ENCODE results near the gene FSD1. TPM values are rescaled to one million over a fixed set of nuclear protein-coding genes. Genes with fewer than 3 reads are reported as not detected.
A peak's percentile ranks its signal among the peaks of the same experiment; 100 is the strongest.

FSD1 gene
- total and polyA plus RNA-seq, 9 of the 15 experiments (the other 6 are each of a cell fraction or from before 2014, with no cell fraction given) = 0.11 to 1.9 (median 0.94) TPM; not detected in 1

DNA sequence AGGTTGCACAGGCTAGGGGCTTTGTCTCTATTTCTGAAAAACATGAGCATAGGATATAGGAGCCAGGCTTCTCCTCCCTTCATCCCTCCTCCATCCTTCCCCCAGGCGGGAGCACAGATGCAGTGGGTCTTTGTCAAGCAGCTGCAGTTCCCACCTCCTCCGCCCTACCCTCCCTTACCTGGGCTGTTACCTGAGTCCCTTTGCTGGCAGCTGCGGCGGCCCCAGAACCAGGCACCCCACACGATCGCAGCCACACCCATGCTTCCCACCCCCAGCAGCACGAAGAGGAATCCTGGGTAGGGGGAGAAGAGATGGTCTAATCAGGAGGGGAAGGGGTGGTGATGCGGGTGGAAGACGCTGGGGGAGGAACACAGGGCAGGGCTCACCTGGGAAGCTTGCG, 10.0 kb upstream of the FSD1 start:
- ChIA-PET CTCF (ENCODE audit: low intra/inter-chr PET ratio) (no interaction called here), POLR2A (no interaction called here)
- Histone ChIP-seq H3K9me1 (ENCODE audit: control insufficient read depth, insufficient read depth, low read length) (no peaks in the 10 kb centered on the region), H3K4me3 (no peak overlapping the region), H3K9ac (ENCODE audit: insufficient read depth in 1 of 2, low read depth in 2 of 2, low read length in 2 of 2) (0 out of 4 replicates have a peak overlapping the region, but pooled peaks of 1 of the 2 experiments have one; percentile 26), H3K9me3 (replicated peaks; ENCODE audit: control insufficient read depth, insufficient read depth, low read depth, low read length) (no peaks in the 10 kb centered on the region), H3K4me1 (replicated peaks in 1 of 2; ENCODE audit: control insufficient read depth in 2 of 2, insufficient read depth in 2 of 2, low read length in 2 of 2) (peaks cover 0 to 26% of the 10 kb centered on the region in 2 experiments; a peak in 2 of 5 replicates), H2AFZ (ENCODE audit: low read depth, low read length) (no peak overlapping the region), H3K27ac (ENCODE audit: extremely low read depth, low read depth, low read length) (no peak overlapping the region), H3K36me3 (ENCODE audit: control insufficient read depth, insufficient read depth, low read length) (no peaks in the 10 kb centered on the region), H4K20me1 (replicated peaks; ENCODE audit: control insufficient read depth, insufficient read depth, low read length) (no peaks in the 10 kb centered on the region), H3K27me3 (ENCODE audit: control insufficient read depth in 2 of 2, insufficient read depth in 2 of 2, low read length in 2 of 2) (peaks cover 3 to 8% of the 10 kb centered on the region in 2 experiments; a peak in 2 of 5 replicates), H3K79me2 (ENCODE audit: control insufficient read depth, insufficient read depth, low read length) (no peaks in the 10 kb centered on the region), H3K4me2 (ENCODE audit: insufficient read depth, low read length) (no peak overlapping the region)
- 6% methylated on average over 10 of the region's 10 CpGs for WGBS (ENCODE audit: insufficient coverage, low coverage, missing lambda C conversion rate)
- no peak for DNase-seq (ENCODE audit: extremely low read depth in 1 of 4, low spot score in 3 of 4)
- BruUV-seq (replicated peaks) = no TSS peak
- TF ChIP-seq SRF (CRISPR knock-in tag; IDR thresholded peaks at IDR 0.05) (no peak), YY1 (IDR thresholded peaks at IDR 0.05; ENCODE audit: borderline replicate concordance in 1 of 3, control insufficient read depth in 1 of 3, extremely low read depth in 1 of 3, insufficient read depth in 3 of 3, insufficient read length in 1 of 3, insufficient replicate concordance in 2 of 3, low read depth in 1 of 3, low read length in 2 of 3) (no peak), MAFK (IDR thresholded peaks at IDR 0.05; ENCODE audit: low read length) (no peak), NFE2L1 (tag; IDR thresholded peaks at IDR 0.05; ENCODE audit: borderline replicate concordance, low read depth) (no peak), CEBPG (CRISPR knock-in tag; IDR thresholded peaks at IDR 0.05) (no peak), CEBPG (tag; conservative IDR thresholded peaks at IDR 0.05 in 1 of 2, IDR thresholded peaks at IDR 0.05 in 1 of 2) (no peak), TOE1 (IDR thresholded peaks at IDR 0.05; ENCODE audit: borderline replicate concordance) (no peak), TOE1 (CRISPR knock-in tag; IDR thresholded peaks at IDR 0.05; ENCODE audit: borderline replicate concordance, low read depth) (no peak), RNF2 (IDR thresholded peaks at IDR 0.05) (no peak), DACH1 (IDR thresholded peaks at IDR 0.05; ENCODE audit: partially characterized antibody) (no peak), ZNF124 (CRISPR knock-in tag; IDR thresholded peaks at IDR 0.05) (no peak), CHD1 (IDR thresholded peaks at IDR 0.05; ENCODE audit: low read length) (no peak)
- TF ChIP-seq, protein P1, sequence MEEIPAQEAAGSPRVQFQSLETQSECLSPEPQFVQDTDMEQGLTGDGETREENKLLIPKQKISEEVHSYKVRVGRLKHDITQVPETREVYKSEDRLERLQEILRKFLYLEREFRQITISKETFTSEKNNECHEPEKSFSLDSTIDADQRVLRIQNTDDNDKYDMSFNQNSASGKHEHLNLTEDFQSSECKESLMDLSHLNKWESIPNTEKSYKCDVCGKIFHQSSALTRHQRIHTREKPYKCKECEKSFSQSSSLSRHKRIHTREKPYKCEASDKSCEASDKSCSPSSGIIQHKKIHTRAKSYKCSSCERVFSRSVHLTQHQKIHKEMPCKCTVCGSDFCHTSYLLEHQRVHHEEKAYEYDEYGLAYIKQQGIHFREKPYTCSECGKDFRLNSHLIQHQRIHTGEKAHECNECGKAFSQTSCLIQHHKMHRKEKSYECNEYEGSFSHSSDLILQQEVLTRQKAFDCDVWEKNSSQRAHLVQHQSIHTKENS (CRISPR knock-in tag; IDR thresholded peaks at IDR 0.05) = no peak
- TF ChIP-seq, protein P2, sequence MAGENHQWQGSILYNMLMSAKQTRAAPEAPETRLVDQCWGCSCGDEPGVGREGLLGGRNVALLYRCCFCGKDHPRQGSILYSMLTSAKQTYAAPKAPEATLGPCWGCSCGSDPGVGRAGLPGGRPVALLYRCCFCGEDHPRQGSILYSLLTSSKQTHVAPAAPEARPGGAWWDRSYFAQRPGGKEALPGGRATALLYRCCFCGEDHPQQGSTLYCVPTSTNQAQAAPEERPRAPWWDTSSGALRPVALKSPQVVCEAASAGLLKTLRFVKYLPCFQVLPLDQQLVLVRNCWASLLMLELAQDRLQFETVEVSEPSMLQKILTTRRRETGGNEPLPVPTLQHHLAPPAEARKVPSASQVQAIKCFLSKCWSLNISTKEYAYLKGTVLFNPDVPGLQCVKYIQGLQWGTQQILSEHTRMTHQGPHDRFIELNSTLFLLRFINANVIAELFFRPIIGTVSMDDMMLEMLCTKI (IDR thresholded peaks at IDR 0.05; ENCODE audit: partially characterized antibody) = no peak
- TF ChIP-seq, protein P3, sequence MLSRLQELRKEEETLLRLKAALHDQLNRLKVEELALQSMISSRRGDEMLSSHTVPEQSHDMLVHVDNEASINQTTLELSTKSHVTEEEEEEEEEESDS (CRISPR knock-in tag; IDR thresholded peaks at IDR 0.05) = no peak
- TF ChIP-seq, protein P4, sequence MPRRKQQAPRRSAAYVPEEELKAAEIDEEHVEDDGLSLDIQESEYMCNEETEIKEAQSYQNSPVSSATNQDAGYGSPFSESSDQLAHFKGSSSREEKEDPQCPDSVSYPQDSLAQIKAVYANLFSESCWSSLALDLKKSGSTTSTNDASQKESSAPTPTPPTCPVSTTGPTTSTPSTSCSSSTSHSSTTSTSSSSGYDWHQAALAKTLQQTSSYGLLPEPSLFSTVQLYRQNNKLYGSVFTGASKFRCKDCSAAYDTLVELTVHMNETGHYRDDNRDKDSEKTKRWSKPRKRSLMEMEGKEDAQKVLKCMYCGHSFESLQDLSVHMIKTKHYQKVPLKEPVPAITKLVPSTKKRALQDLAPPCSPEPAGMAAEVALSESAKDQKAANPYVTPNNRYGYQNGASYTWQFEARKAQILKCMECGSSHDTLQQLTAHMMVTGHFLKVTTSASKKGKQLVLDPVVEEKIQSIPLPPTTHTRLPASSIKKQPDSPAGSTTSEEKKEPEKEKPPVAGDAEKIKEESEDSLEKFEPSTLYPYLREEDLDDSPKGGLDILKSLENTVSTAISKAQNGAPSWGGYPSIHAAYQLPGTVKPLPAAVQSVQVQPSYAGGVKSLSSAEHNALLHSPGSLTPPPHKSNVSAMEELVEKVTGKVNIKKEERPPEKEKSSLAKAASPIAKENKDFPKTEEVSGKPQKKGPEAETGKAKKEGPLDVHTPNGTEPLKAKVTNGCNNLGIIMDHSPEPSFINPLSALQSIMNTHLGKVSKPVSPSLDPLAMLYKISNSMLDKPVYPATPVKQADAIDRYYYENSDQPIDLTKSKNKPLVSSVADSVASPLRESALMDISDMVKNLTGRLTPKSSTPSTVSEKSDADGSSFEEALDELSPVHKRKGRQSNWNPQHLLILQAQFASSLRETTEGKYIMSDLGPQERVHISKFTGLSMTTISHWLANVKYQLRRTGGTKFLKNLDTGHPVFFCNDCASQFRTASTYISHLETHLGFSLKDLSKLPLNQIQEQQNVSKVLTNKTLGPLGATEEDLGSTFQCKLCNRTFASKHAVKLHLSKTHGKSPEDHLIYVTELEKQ (CRISPR knock-in tag; IDR thresholded peaks at IDR 0.05) = no peak
- intact Hi-C loops (cut with micrococcal nuclease) (no loop called here), in situ Hi-C loops (cut with MboI) (no loop called here)
- no peak for FAIRE-seq
- no peak for ATAC-seq
